NB4 (cell line): ENCODE data around the gene ZFP36L1.

ENCODE experiments used
- MYC ChIP-seq: IDR thresholded peaks from 2 replicates; pipeline ENCODE4 v1.6.1; 2011; ENCODE audit warnings: low read depth, low read length
- POLR2A ChIP-seq: IDR thresholded peaks from 2 replicates; pipeline ENCODE4 v1.6.1; 2011; ENCODE audit warnings: mild to moderate bottlenecking; ENCODE audit not compliant: insufficient read length; ENCODE audit errors: extremely low read depth
- TF ChIP-seq, protein P1 (sequence below): IDR thresholded peaks from one replicate; pipeline ENCODE4 v1.5.1; 2012; ENCODE audit warnings: low read depth, low read length
- TF ChIP-seq, protein P2 (sequence below): IDR thresholded peaks from 2 replicates; pipeline ENCODE4 v1.6.1; 2011; ENCODE audit warnings: low read depth, low read length

DNA sequence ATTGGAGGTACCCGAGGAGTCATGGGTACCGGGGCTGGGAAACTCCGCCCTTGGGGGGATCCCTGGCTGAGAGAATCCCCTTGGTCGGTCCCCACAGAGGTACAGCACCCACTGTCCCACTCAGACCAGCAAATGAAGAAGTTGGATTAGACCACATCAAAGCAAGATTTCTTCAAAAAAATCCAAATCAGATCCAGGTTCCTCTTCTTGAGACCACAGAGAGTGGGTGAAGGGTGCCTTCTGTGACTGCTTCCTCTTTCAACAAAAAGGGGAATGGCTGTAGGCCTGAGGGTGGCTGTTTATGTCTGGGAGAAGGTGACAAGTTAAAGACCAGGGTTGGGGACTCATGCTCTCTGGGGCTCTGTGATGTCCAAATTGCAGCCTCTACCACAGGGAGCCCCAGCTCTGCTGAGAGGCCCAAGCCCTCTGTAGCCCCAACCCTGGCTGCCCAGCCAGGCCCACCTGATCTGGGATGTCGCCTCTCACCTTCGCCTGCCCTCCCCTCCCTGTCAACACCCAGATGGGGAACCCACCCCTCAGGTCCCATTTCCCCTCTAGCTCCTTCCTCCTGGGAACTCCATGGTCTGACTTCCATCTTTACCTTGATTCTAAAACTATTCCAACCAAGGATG lies 50.9 kb downstream of the ZFP36L1 start:
- TF ChIP-seq, protein P1, sequence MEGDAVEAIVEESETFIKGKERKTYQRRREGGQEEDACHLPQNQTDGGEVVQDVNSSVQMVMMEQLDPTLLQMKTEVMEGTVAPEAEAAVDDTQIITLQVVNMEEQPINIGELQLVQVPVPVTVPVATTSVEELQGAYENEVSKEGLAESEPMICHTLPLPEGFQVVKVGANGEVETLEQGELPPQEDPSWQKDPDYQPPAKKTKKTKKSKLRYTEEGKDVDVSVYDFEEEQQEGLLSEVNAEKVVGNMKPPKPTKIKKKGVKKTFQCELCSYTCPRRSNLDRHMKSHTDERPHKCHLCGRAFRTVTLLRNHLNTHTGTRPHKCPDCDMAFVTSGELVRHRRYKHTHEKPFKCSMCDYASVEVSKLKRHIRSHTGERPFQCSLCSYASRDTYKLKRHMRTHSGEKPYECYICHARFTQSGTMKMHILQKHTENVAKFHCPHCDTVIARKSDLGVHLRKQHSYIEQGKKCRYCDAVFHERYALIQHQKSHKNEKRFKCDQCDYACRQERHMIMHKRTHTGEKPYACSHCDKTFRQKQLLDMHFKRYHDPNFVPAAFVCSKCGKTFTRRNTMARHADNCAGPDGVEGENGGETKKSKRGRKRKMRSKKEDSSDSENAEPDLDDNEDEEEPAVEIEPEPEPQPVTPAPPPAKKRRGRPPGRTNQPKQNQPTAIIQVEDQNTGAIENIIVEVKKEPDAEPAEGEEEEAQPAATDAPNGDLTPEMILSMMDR = no peak
- TF ChIP-seq POLR2A = no peak
- TF ChIP-seq, protein P2, sequence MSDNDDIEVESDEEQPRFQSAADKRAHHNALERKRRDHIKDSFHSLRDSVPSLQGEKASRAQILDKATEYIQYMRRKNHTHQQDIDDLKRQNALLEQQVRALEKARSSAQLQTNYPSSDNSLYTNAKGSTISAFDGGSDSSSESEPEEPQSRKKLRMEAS = peak; percentile 45; the same call in 1 of the 2 replicates
- peak; percentile 44; the same call in 1 of the 2 replicates for TF ChIP-seq MYC
